Endothelial cell of umbilical vein (primary cell): ENCODE data around the gene RBM39. TPM values are rescaled to one million over a fixed set of nuclear protein-coding genes. Genes with fewer than 3 reads are reported as not detected.

Experiments
- BruUV-seq: library from RNA; stranded (reverse); fragments of 400-500 nt; replicated peaks from 2 replicates; lab custom pipeline; 2021; lab: Mats Ljungman, UMichigan
- CTCF ChIA-PET: fragments of 300-600, 350-600 bp; sonication (Branson Sonifier 250); formaldehyde crosslinking; loops from one replicate; lab custom pipeline; 2021; ENCODE audit warnings: antibody characterized with exemption, inconsistent platforms; lab: Charles Lee
- POLR2A ChIA-PET: fragments of 300-600, 350-600 bp; sonication (Branson Sonifier 250); formaldehyde crosslinking; loops from one replicate; lab custom pipeline; 2021; ENCODE audit warnings: antibody characterized with exemption, inconsistent platforms; lab: Charles Lee
- DNase-seq: peaks from one replicate; pipeline ENCODE4 v3.0.0-alpha.2; 2011; ENCODE audit warnings: low read depth, low spot score
- FAIRE-seq: peaks from 2 replicates; lab custom pipeline; 2011; peaks lifted over from hg19 to GRCh38; lab: Jason Lieb, UNC
- H2AFZ ChIP-seq: 2 replicates; pipeline ENCODE4 v1.6.0; 2012; ENCODE audit warnings: low read depth, low read length, control low read depth, inconsistent platforms
- H3K27ac ChIP-seq: 2 replicates; pipeline ENCODE4 v1.5.1; 2011; ENCODE audit warnings: low read depth, mild to moderate bottlenecking, control low read depth, low read length, moderate library complexity; ENCODE audit not compliant: insufficient read depth
- H3K27me3 ChIP-seq, 2 experiments: 2 replicates each; pipeline versions ENCODE4 v1.6.0 to v1.6.1; 2011; ENCODE audit warnings: low read length in 2 of 2, mixed read lengths in 1 of 2; ENCODE audit not compliant: control insufficient read depth in 2 of 2, insufficient read depth in 2 of 2
- H3K36me3 ChIP-seq, 2 experiments: 2 replicates in 1 of 2; 3 replicates in 1 of 2; pipeline ENCODE4 v1.5.1; 2011; ENCODE audit warnings: low read length in 2 of 2, mild to moderate bottlenecking in 1 of 2, moderate library complexity in 1 of 2; ENCODE audit not compliant: control insufficient read depth in 2 of 2, insufficient read depth in 2 of 2; ENCODE audit errors: extremely low read depth in 1 of 2
- H3K4me1 ChIP-seq: 3 replicates; pipeline ENCODE4 v1.5.1; 2011; ENCODE audit warnings: mild to moderate bottlenecking, low read length; ENCODE audit not compliant: control insufficient read depth, insufficient read depth; ENCODE audit errors: extremely low read depth
- H3K4me2 ChIP-seq: 2 replicates; pipeline ENCODE4 v1.6.1; 2011; ENCODE audit warnings: low read length, control low read depth, mixed read lengths; ENCODE audit not compliant: insufficient read depth
- H3K4me3 ChIP-seq, 3 experiments: fragments of 200-600 bp in 1 of 3; sonication (generic), shearing (Covaris generic) in 1 of 3; replicated peaks in 1 of 3; 2 replicates each; pipeline ENCODE4 v1.5.1; 2011 to 2016; ENCODE audit warnings: control low read depth in 3 of 3, low read length in 3 of 3, mild to moderate bottlenecking in 2 of 3, inconsistent platforms in 1 of 3, low read depth in 1 of 3, moderate library complexity in 1 of 3; ENCODE audit not compliant: insufficient read depth in 1 of 3
- H3K79me2 ChIP-seq: 2 replicates; pipeline ENCODE4 v1.6.0; 2012; ENCODE audit warnings: low read length, inconsistent platforms; ENCODE audit not compliant: control insufficient read depth, insufficient read depth
- H3K9ac ChIP-seq: replicated peaks from 2 replicates; pipeline ENCODE3; 2011; ENCODE audit warnings: low read length, control low read depth; ENCODE audit not compliant: insufficient read depth; ENCODE audit errors: extremely low read depth
- H3K9me1 ChIP-seq: replicated peaks from 3 replicates; pipeline ENCODE4 v1.6.0; 2011; ENCODE audit warnings: mild to moderate bottlenecking, low read length; ENCODE audit not compliant: control insufficient read depth, insufficient read depth; ENCODE audit errors: extremely low read depth
- H3K9me3 ChIP-seq: replicated peaks from 2 replicates; pipeline ENCODE4 v1.5.1; 2012; ENCODE audit warnings: low read length, inconsistent platforms; ENCODE audit not compliant: control insufficient read depth, insufficient read depth
- H4K20me1 ChIP-seq: replicated peaks from 2 replicates; pipeline ENCODE3; 2011; ENCODE audit warnings: mild to moderate bottlenecking, low read length; ENCODE audit not compliant: control insufficient read depth, insufficient read depth; ENCODE audit errors: extremely low read depth
- CTCF ChIP-seq, 2 donors: IDR thresholded peaks; 1 replicate in 1 of 2; 2 replicates in 1 of 2; pipeline ENCODE4 v1.5.1; 2011; ENCODE audit warnings: low read length in 2 of 2, mild to moderate bottlenecking in 2 of 2, moderate library complexity in 2 of 2, control low read depth in 1 of 2, inconsistent platforms in 1 of 2, low read depth in 1 of 2; ENCODE audit not compliant: insufficient read depth in 1 of 2; ENCODE audit errors: extremely low read depth in 1 of 2
- EZH2 ChIP-seq: IDR thresholded peaks from 2 replicates; pipeline ENCODE4 v1.6.1; 2012; ENCODE audit warnings: borderline replicate concordance, low read depth, mild to moderate bottlenecking, moderate library complexity, low read length, inconsistent platforms; ENCODE audit not compliant: severe bottlenecking
- FOS ChIP-seq: IDR thresholded peaks from 2 replicates; pipeline ENCODE4 v1.6.1; 2011; ENCODE audit warnings: mild to moderate bottlenecking, low read length, moderate library complexity, borderline replicate concordance; ENCODE audit not compliant: insufficient read depth
- GATA2 ChIP-seq: IDR thresholded peaks from 2 replicates; pipeline ENCODE4 v1.7.0; 2011; ENCODE audit warnings: low read depth, mild to moderate bottlenecking, moderate library complexity, mixed read lengths, low read length; ENCODE audit not compliant: insufficient read length, insufficient read depth
- JUN ChIP-seq: IDR thresholded peaks from 2 replicates; pipeline ENCODE4 v1.6.1; 2011; ENCODE audit warnings: borderline replicate concordance, low read depth; ENCODE audit not compliant: insufficient read length, insufficient read depth
- MAX ChIP-seq: IDR thresholded peaks from 2 replicates; pipeline ENCODE4 v1.6.1; 2011; ENCODE audit not compliant: insufficient read depth, insufficient read length
- MYC ChIP-seq: IDR thresholded peaks from one replicate; pipeline ENCODE4 v1.6.1; 2011; ENCODE audit warnings: mild to moderate bottlenecking, low read depth, low read length
- POLR2A ChIP-seq: IDR thresholded peaks from 2 replicates; pipeline ENCODE4 v1.6.1; 2012; ENCODE audit warnings: low read depth, mild to moderate bottlenecking, control low read depth, low read length
- POLR2AphosphoS5 ChIP-seq: IDR thresholded peaks from 2 replicates; pipeline ENCODE4 v1.6.1; 2012; ENCODE audit warnings: low read depth, mild to moderate bottlenecking, control low read depth, low read length, moderate library complexity; ENCODE audit not compliant: insufficient read depth
- dilution Hi-C: fragments of 300-500 bp; cut with MboI; formaldehyde crosslinking; loops from one replicate; pipeline ENCODE4 v1.15.0; 2019; ENCODE audit warnings: low sequenced_read_pairs; ENCODE audit not compliant: extremely low pct_ligation_motif_present
- intact Hi-C: fragments of 100-400 bp; cut with micrococcal nuclease; formaldehyde crosslinking; loops from one replicate; pipeline ENCODE4 v1.10.0; 2022
- polyA plus RNA-seq, 4 experiments: library from polyadenylated mRNA; depleted of rRNA in 3 of 4; stranded (reverse) in 3 of 4; unstranded in 1 of 4; fragments of >200 nt; gene quantifications; 2 replicates each; pipeline versions ENCODE4 v1.2.1 to v1.2.3, GENCODE V29; 2011 to 2012; ENCODE audit warnings: missing spikeins in 1 of 4
- total RNA-seq: library from RNA; stranded (reverse); gene quantifications from 2 replicates; pipeline ENCODE4 v1.2.3, GENCODE V29; 2021

RBM39 gene
- total and polyA plus RNA-seq, 2 donors (not counting 3 experiments of a cell fraction or from before 2014, with no cell fraction given) = 106 to 309 TPM

DNA sequence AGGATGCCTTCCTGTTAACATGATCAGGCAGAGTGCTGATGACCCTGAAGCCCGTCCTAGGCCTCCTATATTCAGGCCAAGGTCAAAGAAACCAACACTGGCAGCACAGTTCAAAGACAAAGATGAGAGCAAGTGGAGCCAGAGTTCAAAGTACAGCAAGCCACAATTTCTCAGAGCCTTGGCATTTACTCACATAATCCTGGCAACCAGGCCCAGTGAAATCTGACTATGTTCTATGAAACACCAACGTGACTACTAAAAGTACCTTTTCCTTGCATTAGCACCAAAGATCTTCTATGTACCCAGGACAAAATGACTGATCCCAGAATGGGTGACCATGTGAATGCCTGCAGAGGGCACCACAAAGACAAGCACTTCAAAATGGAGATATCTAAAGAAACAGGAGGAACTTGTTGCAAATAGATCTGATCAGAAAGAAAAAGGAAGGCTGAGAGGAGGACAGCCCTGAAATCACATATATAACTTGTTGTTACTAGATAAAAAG is 46.8 kb downstream of the RBM39 start:
- H3K27ac ChIP-seq = no peak overlapping the region
- no peaks in the 10 kb centered on the region for H4K20me1 ChIP-seq
- H3K4me1 ChIP-seq = peaks cover 11% of the 10 kb centered on the region
- H3K27me3 ChIP-seq = no peaks in the 10 kb centered on the region
- H3K9ac ChIP-seq = no peak overlapping the region
- intact Hi-C loops (loop anchor here (5.0 to 10.0 kb wide), 2 partner anchors 93 to 180 kb away; no protein-coding TSS in a partner anchor), dilution Hi-C loops (no loop called here)
- no peak for DNase-seq
- H3K36me3 ChIP-seq = peaks cover 0 to 6% of the 10 kb centered on the region in 2 experiments
- no peak overlapping the region for H3K4me2 ChIP-seq
- TF ChIP-seq GATA2 (no peak), JUN (no peak), FOS (no peak), CTCF (IDR thresholded peaks at IDR 0.05; ENCODE audit: extremely low read depth in 1 of 2, insufficient read depth in 1 of 2, low read depth in 1 of 2, low read length in 2 of 2) (no peak), POLR2AphosphoS5 (no peak), MYC (no peak), MAX (no peak), EZH2 (no peak), POLR2A (no peak)
- H3K9me1 ChIP-seq = no peaks in the 10 kb centered on the region
- ChIA-PET CTCF (no interaction called here), POLR2A (no interaction called here)
- no TSS peak for BruUV-seq
- no peak overlapping the region for H3K4me3 ChIP-seq
- H3K9me3 ChIP-seq = no peaks in the 10 kb centered on the region
- H2AFZ ChIP-seq = no peak overlapping the region
- peaks cover 8% of the 10 kb centered on the region for H3K79me2 ChIP-seq
- FAIRE-seq = no peak
